Fibroblast of lung (primary cell): Measurements from ENCODE around the gene CAVIN2. TPM values are rescaled to one million over a fixed set of nuclear protein-coding genes. Genes with fewer than 3 reads are reported as not detected.

ENCODE experiments used
- DNase-seq, 2 donors: peaks; one replicate each; pipeline versions ENCODE4 v3.0.0 to v3.0.0-alpha.2; 2010; ENCODE audit warnings: low read depth in 2 of 2
- H2AFZ ChIP-seq: 2 replicates; pipeline ENCODE4 v1.5.1; 2012; ENCODE audit warnings: low read length, control low read depth, inconsistent platforms
- H3K27ac ChIP-seq: 2 replicates; pipeline ENCODE4 v1.5.1; 2011; ENCODE audit warnings: low read length, control low read depth; ENCODE audit not compliant: insufficient read depth
- H3K27me3 ChIP-seq: 2 replicates; pipeline ENCODE4 v1.5.1; 2011; ENCODE audit warnings: mild to moderate bottlenecking, low read length; ENCODE audit not compliant: control insufficient read depth, insufficient read depth
- H3K36me3 ChIP-seq: 2 replicates; pipeline ENCODE4 v1.5.1; 2011; ENCODE audit warnings: low read length; ENCODE audit not compliant: control insufficient read depth, insufficient read depth
- H3K4me1 ChIP-seq: 2 replicates; pipeline ENCODE4 v1.5.1; 2011; ENCODE audit warnings: low read length; ENCODE audit not compliant: control insufficient read depth, insufficient read depth; ENCODE audit errors: extremely low read depth
- H3K4me2 ChIP-seq: 2 replicates; pipeline ENCODE4 v1.5.1; 2011; ENCODE audit warnings: low read length, control low read depth; ENCODE audit not compliant: insufficient read depth; ENCODE audit errors: extremely low read depth
- H3K4me3 ChIP-seq, 4 experiments: fragments of 200-600 bp in 1 of 4; sonication (generic) in 1 of 4; replicated peaks in 1 of 4; 2 replicates each; pipeline ENCODE4 v1.5.1; 2011 to 2016; ENCODE audit warnings: low read length in 4 of 4, low read depth in 3 of 4, mild to moderate bottlenecking in 3 of 4, control low read depth in 2 of 4, inconsistent platforms in 1 of 4, mixed read lengths in 1 of 4; ENCODE audit not compliant: insufficient read depth in 1 of 4; ENCODE audit errors: control extremely low read depth in 1 of 4
- H3K79me2 ChIP-seq: 2 replicates; pipeline ENCODE4 v1.5.1; 2012; ENCODE audit warnings: mild to moderate bottlenecking, low read length, inconsistent platforms; ENCODE audit not compliant: control insufficient read depth, insufficient read depth
- H3K9ac ChIP-seq: 2 replicates; pipeline ENCODE4 v1.5.1; 2011; ENCODE audit warnings: mild to moderate bottlenecking, low read length, control low read depth; ENCODE audit not compliant: insufficient read depth
- H3K9me3 ChIP-seq: 2 replicates; pipeline ENCODE4 v1.5.1; 2012; ENCODE audit warnings: low read depth, low read length; ENCODE audit not compliant: control insufficient read depth, insufficient read depth
- H4K20me1 ChIP-seq: 2 replicates; pipeline ENCODE4 v1.5.1; 2011; ENCODE audit warnings: low read length; ENCODE audit not compliant: control insufficient read depth, insufficient read depth; ENCODE audit errors: extremely low read depth
- CTCF ChIP-seq, 2 donors: IDR thresholded peaks in 1 of 2; conservative IDR thresholded peaks in 1 of 2; 1 replicate in 1 of 2; 2 replicates in 1 of 2; pipeline ENCODE4 v1.5.1; 2011 to 2012; ENCODE audit warnings: low read length in 2 of 2, control low read depth in 1 of 2, inconsistent platforms in 1 of 2, low read depth in 1 of 2, mild to moderate bottlenecking in 1 of 2
- EZH2 ChIP-seq: IDR thresholded peaks from 2 replicates; pipeline ENCODE4 v1.5.1; 2012; ENCODE audit warnings: low read length, control low read depth, mild to moderate bottlenecking; ENCODE audit errors: missing control alignments
- polyA plus RNA-seq, 2 donors: library from polyadenylated mRNA; depleted of rRNA in 1 of 2; stranded (reverse) in 1 of 2; unstranded in 1 of 2; fragments of >200 nt; gene quantifications; 2 replicates each; pipeline ENCODE4 v1.2.1, GENCODE V29; 2011 to 2012; ENCODE audit warnings: missing spikeins in 1 of 2
- total RNA-seq: library from RNA; depleted of rRNA; stranded (reverse); fragments of >200 nt; gene quantifications from 2 replicates; pipeline ENCODE4 v1.2.1, GENCODE V29; 2014

Gene CAVIN2
- total and polyA plus RNA-seq, 2 donors (not counting 1 experiment from before 2014, with no cell fraction given), result 25.1 to 28.1 TPM

GRCh38 chr2:191797942-191798876, 48.7 kb downstream of the CAVIN2 start:
- no peak overlapping the region for H3K27ac ChIP-seq
- no peak for TF ChIP-seq EZH2
- no peak for TF ChIP-seq CTCF (conservative IDR thresholded peaks at IDR 0.05 in 1 of 2, IDR thresholded peaks at IDR 0.05 in 1 of 2; ENCODE audit: low read depth in 1 of 2, low read length in 2 of 2)
- DNase-seq, result no peak
- H4K20me1 ChIP-seq, result no peaks in the 10 kb centered on the region
- H3K4me2 ChIP-seq, result no peak overlapping the region
- no peaks in the 10 kb centered on the region for H3K36me3 ChIP-seq
- H3K9ac ChIP-seq, result no peak overlapping the region
- no peaks in the 10 kb centered on the region for H3K27me3 ChIP-seq
- no peaks in the 10 kb centered on the region for H3K9me3 ChIP-seq
- H3K4me3 ChIP-seq, result no peak overlapping the region
- H2AFZ ChIP-seq, result no peak overlapping the region
- H3K4me1 ChIP-seq, result no peaks in the 10 kb centered on the region
- H3K79me2 ChIP-seq, result no peaks in the 10 kb centered on the region

- no peak for DNase-seq
- Histone ChIP-seq H3K27ac (no peak overlapping the region), H3K9ac (no peak overlapping the region), H3K4me2 (no peak overlapping the region), H3K36me3 (no peaks in the 10 kb centered on the region), H4K20me1 (no peaks in the 10 kb centered on the region), H3K4me1 (no peaks in the 10 kb centered on the region), H2AFZ (no peak overlapping the region), H3K79me2 (no peaks in the 10 kb centered on the region), H3K27me3 (no peaks in the 10 kb centered on the region), H3K9me3 (no peaks in the 10 kb centered on the region), H3K4me3 (no peak overlapping the region)
- TF ChIP-seq CTCF (conservative IDR thresholded peaks at IDR 0.05 in 1 of 2, IDR thresholded peaks at IDR 0.05 in 1 of 2; ENCODE audit: low read depth in 1 of 2, low read length in 2 of 2) (no peak), EZH2 (no peak)
These were observed 49.4 kb downstream of the CAVIN2 start for GRCh38 chr2:191797500-191797899.

GRCh38 chr2:191795715-191796114, 51.2 kb downstream of the CAVIN2 start:
- no peaks in the 10 kb centered on the region for H3K4me1 ChIP-seq

More at GRCh38 chr2:191795715-191796114, 51.2 kb downstream of the CAVIN2 start:
- Histone ChIP-seq H3K27me3 (no peaks in the 10 kb centered on the region), H2AFZ (no peak overlapping the region), H3K79me2 (no peaks in the 10 kb centered on the region), H3K27ac (no peak overlapping the region), H3K9me3 (no peaks in the 10 kb centered on the region), H3K4me2 (no peak overlapping the region), H3K9ac (no peak overlapping the region), H3K4me3 (no peak overlapping the region), H4K20me1 (no peaks in the 10 kb centered on the region), H3K36me3 (no peaks in the 10 kb centered on the region)
- no peak for TF ChIP-seq CTCF (conservative IDR thresholded peaks at IDR 0.05 in 1 of 2, IDR thresholded peaks at IDR 0.05 in 1 of 2; ENCODE audit: low read depth in 1 of 2, low read length in 2 of 2)
- DNase-seq, result no peak
